ENCODE measurements around the gene ZNG1E.
"Not testable (repeated sequence)": the region's sequence is repeated elsewhere in the genome, so short reads cannot be mapped to it uniquely, and the experiment has no call there.

- not testable (repeated sequence) for TF ChIP-seq CTCF, POLR2AphosphoS5 (IDR thresholded peaks at IDR 0.05)
Measured at GRCh38 chr9:65738133-65738532, 62.4 kb downstream of the ZNG1E start.

Data from prostate gland (tissue), 2 donors.